ENCODE data around the gene KRT25. TPM values are rescaled to one million over a fixed set of nuclear protein-coding genes. Genes with fewer than 3 reads are reported as not detected.

KRT25 gene
- total RNA-seq, 1 experiment from 2014 or later, result not detected

Other genes starting within 250 kb of the KRT25 start
- 0.05 TPM in 1 of 2 replicates, not detected in the other for gene CCR7, start 189.9 kb downstream of the KRT25 start, total RNA-seq (2014; rRNA removed; shearing (Covaris generic))
- gene SMARCE1, start 107.5 kb downstream of the KRT25 start, total RNA-seq (2014; rRNA removed; shearing (Covaris generic)), result 129 and 139 TPM in 2 replicates
- not detected in 2 replicates for gene KRT222, start 90.2 kb downstream of the KRT25 start, total RNA-seq (2014; rRNA removed; shearing (Covaris generic))
- gene KRT24, start 51.6 kb downstream of the KRT25 start, total RNA-seq (2014; rRNA removed; shearing (Covaris generic)), result not detected in 2 replicates
- not detected in 2 replicates for gene KRT26, start 16.9 kb upstream of the KRT25 start, total RNA-seq (2014; rRNA removed; shearing (Covaris generic))
- not detected in 2 replicates for gene KRT27, start 27.2 kb upstream of the KRT25 start, total RNA-seq (2014; rRNA removed; shearing (Covaris generic))
- 0.20 TPM in 1 of 2 replicates, not detected in the other for gene KRT28, start 44.6 kb upstream of the KRT25 start, total RNA-seq (2014; rRNA removed; shearing (Covaris generic))
- gene KRT10, start 67.3 kb upstream of the KRT25 start, total RNA-seq (2014; rRNA removed; shearing (Covaris generic)), result 20.4 and 22.5 TPM in 2 replicates
- gene KRT12, start 111.9 kb upstream of the KRT25 start, total RNA-seq (2014; rRNA removed; shearing (Covaris generic)), result not detected in 2 replicates
- 0.08 and 0.28 TPM in 2 replicates for gene KRT20, start 129.9 kb upstream of the KRT25 start, total RNA-seq (2014; rRNA removed; shearing (Covaris generic))
- gene KRT23, start 182.3 kb upstream of the KRT25 start, total RNA-seq (2014; rRNA removed; shearing (Covaris generic)), result not detected in 2 replicates
- not detected in 2 replicates for gene KRT39, start 211.6 kb upstream of the KRT25 start, total RNA-seq (2014; rRNA removed; shearing (Covaris generic))
- not detected in 2 replicates for gene KRT40, start 229.0 kb upstream of the KRT25 start, total RNA-seq (2014; rRNA removed; shearing (Covaris generic))
- gene KRTAP3-3, start 238.8 kb upstream of the KRT25 start, total RNA-seq (2014; rRNA removed; shearing (Covaris generic)), result not detected in 2 replicates
- gene KRTAP3-2, start 244.6 kb upstream of the KRT25 start, total RNA-seq (2014; rRNA removed; shearing (Covaris generic)), result not detected in 2 replicates

All from SJCRH30 (cell line).